DMS79 (cell line): ENCODE measurements around the gene FUBP3.

Experiments used
- DNase-seq: peaks from one replicate; lab custom pipeline; 2025; lab: John Stamatoyannopoulos, UW

The FUBP3 gene

GRCh38 chr9:130634191-130634768 lies 54.9 kb downstream of the FUBP3 start:
- DNase-seq, result no peak

- no peak for DNase-seq
Measured at GRCh38 chr9:130634801-130635200, 55.4 kb downstream of the FUBP3 start.

- DNase-seq, result no peak
Measured at GRCh38 chr9:130635306-130635705, 55.9 kb downstream of the FUBP3 start.

DNA sequence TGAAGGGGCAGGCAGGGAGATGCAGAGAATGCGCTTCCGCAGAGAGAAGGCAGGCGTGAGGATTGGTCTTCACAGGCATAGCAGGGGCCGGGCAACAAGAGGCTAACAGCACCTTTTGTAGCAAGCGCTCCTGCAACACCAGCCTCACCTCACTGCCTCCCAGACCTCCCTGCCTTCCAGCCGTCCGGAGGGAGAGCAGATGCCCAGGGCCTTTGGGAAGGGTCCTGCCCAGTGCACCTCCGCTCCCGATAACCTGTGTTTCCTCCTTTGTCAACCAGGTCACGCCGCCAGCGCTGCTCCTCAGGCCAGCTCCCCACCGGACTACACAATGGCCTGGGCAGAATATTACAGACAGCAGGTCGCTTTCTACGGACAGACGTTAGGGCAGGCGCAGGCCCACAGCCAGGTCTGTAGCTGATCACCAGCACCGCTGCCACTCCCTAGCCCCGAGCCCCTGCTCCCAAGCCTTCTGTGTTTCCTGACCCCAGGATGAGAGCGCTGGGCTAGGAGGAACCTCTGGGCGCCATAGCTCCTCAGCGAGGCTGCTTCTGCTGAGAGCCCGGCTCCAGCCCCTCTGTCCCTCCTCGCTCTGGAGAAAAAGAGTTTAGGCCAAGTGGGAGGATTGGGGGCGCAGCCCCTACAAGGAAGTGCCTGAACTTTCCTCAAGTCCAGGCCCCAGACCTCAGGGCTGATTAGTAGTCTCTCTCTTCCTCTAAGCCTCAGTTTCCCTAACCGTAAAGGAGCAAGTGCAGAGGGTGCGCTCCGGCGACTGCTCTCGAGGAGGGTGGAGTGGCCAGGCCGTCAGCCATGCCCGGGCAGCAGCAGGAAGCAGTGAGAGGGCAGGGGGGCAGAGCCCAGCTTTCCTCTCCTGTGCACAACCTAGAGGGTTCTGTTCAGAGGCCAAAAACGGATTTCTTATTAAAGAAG lies 56.6 kb downstream of the FUBP3 start:
- no peak for DNase-seq

- DNase-seq, result no peak
Measured at GRCh38 chr9:130636648-130637020, 57.3 kb downstream of the FUBP3 start.

GRCh38 chr9:130638284-130639123 lies 59.1 kb downstream of the FUBP3 start:
- no peak for DNase-seq

DNA sequence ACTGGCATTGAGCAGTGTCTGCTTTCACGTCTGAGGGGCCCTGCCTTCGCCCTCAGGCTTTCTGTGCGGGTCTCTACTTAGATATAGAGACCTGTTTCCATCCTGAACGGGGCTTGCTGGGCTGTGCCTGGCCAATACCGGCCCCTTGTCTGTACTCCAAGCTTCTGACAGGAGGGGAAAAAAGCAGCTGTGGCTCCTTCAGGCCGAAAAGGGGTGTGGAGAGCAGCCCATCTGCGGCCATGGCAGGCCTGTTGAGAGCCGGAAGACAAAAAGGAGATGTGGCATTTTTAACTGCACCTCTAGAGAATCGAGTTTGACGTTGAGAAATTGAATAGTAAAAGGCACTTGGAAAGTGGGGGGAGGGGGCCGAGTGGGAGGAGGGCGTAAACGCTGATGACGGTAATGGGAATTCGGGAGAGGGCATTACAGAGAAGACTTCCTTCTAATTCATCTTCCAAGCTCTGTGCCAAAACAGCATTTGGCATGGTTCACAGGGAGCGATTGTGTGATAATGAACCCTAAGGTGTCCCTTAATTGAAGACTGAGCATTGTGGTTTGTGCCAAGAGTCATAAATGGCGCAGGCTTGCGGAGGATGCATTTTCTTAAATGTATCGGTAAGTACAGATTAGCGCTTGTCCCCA lies 59.9 kb downstream of the FUBP3 start:
- no peak for DNase-seq

DNA sequence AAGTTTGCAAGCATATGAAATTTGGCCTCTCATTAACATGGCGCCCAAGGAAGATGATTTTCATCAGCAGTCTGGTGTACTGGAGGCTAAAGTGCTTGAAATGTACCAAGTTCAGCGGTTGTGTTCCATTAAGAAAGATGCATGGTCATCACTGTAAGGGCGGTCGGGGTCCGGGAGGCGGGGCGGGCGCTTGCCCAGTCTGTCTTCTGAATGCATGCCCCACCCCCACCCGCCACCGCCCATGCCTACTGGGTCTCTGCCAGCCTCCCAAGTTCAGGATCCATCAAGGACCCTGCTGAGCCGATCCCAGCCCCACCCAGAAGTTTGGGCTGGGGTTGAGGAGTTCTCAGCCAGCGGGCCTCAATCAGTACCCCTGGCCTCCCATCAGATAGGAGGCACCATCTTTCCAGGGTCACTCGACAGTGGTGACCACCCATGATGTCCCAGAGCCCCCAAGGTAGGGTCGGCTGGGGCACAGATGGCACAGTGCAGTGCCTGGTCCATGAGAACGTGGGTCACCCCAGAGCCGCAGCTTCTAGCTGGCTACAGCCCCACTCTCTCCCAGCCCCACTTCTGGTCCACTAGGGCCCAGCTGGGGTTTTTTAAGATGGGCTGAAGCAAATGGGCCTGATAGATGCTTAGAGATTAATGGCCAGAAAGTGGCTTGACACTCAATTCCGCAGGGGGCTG lies 60.6 kb downstream of the FUBP3 start:
- DNase-seq, result no peak

DNA sequence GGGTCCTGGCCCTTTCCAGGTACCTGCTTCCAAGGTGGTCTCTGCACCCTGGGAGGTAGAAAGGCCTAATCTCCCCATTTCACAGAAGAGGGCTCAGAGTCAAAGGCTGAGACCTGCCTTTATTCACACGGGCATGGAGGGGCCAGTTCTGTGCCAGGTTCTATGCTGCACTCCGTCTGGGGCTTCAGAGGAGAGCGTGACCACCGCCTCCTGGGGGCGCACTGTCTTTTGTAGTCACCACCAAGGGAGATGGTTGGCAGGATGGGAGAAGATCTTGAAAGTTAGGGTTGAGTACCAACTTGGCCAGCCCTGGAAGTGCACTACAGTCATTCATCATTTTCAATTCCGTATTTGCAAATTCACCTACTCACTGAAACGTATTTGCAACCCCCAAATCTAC lies 61.3 kb downstream of the FUBP3 start:
- no peak for DNase-seq

DNA sequence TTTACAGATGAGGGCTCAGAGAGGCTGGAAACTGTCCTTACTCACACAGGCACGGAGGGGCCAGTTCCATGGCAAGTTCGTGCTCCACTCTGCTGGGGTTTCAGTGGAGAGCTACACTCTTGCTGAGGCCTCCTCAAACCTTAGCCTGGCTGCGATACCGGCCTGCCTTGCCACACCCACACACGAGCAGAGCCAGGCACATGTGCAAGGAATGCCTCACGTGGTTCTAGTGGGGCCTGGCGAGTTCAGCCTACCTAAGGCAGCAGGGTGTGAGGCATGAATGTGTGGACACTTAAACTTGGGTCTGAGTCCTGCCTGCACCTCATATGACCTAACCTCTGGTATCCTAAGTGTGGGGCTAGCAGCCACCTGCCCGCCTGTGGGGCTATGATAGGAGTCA lies 63.5 kb downstream of the FUBP3 start:
- DNase-seq, result no peak

DNA sequence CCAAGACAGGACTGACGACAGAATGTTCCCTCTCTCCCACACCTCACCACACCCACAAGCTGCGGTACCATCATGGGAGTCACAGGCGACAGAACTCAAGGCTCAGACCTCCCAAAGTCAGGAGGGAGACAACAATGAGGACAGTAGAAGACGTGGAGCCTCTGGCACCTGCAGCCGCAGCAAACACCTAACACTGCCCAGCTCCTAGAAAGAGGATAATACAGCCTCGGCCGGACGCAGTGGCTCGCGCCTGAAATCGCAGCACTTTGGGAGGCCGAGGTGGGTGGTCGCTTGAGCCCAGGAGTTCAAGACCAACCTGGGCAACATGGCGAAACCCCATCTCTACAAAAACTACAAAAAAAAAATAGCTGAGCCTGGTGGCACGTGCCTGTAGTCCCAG lies 71.8 kb downstream of the FUBP3 start:
- DNase-seq, result no peak

DNA sequence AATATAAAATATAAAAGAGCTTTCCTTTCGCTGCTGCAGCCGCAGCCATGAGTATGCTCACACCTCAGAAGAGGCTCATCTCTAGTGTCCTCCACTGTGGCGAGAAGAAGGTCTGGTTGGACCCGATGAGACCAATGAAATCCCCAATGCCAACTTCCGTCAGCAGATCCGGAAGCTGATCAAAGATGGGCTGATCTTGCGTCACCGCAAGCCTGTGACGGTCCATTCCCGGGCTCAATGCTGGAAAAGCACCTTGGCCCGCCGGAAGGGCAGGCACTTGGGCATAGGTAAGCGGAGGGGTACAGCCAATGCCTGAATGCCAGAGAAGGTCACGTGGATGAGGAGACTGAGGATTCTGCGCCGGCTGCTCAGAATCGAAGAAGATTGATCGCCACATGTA lies 72.4 kb downstream of the FUBP3 start:
- no peak for DNase-seq

GRCh38 chr9:130654879-130655278 lies 75.5 kb downstream of the FUBP3 start:
- DNase-seq, result no peak

DNA sequence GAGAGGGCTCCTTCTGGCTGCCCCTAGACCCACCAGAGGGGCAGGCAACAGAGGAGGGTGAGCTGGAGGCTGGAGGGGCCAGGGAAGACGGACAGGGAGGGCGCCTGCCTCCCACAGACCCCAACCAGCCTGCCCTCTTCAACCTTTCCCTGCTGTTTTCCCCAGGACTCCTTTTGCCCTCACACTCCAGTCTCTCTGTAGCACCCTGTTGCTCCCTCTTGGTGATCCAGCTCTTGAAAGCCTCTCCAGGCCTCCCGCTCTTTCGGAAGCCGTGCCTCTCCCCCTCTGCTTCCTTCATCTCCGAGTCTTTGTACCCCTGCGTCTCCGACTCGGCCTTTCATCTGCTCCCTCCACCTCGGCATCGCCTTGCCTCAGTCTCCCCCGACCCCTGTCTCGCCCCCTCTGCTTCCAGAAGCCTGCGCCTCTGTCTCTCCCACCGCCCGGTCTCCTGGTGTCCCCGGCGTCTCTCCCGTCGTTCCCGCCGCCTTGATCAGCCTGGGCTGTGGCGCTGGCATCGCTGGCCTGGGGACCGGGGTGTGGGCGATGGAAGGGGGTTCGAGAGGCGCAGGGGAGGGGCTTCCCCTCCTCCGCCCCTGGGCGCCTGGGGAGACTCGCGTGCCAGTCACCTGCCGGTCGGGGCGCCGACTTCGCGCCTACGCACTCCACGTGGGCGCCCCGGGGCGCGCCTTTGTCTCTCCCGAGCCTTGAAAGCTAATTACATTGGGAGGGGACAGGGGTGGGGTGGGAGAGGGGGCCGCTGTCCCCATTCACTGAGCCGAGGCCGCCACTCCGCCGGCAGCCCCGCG lies 79.7 kb downstream of the FUBP3 start:
- DNase-seq, result no peak

DNA sequence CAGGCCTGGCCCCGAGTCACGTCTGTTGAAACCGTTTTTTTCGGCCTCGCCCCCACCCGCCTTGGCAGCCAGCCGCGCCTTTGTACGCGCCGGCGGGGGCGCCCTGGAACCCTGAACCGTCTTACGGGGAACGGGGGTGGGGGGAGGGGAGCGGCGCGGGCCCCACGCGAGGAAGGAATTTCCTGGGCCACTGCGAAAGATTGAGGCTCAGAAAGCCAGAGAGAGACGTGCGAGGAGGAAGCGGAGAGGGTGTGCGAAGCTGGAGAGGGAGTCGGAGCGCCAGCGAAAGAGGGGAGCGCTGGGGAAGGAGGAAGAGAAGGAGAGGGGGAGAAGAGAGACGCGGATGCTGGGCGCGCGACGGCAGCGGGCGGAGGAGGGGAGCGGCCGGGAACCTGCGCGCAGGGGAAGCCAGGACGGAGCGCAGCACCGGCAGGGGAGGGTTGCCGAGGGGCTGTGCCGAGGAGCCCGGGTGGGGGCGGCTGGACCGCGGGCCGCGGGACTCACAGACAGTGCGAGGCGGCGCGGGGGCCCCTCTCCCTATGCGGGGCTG lies 80.4 kb downstream of the FUBP3 start:
- no peak for DNase-seq

- DNase-seq, result no peak
Measured at GRCh38 chr9:130660326-130660682, 80.9 kb downstream of the FUBP3 start.

DNA sequence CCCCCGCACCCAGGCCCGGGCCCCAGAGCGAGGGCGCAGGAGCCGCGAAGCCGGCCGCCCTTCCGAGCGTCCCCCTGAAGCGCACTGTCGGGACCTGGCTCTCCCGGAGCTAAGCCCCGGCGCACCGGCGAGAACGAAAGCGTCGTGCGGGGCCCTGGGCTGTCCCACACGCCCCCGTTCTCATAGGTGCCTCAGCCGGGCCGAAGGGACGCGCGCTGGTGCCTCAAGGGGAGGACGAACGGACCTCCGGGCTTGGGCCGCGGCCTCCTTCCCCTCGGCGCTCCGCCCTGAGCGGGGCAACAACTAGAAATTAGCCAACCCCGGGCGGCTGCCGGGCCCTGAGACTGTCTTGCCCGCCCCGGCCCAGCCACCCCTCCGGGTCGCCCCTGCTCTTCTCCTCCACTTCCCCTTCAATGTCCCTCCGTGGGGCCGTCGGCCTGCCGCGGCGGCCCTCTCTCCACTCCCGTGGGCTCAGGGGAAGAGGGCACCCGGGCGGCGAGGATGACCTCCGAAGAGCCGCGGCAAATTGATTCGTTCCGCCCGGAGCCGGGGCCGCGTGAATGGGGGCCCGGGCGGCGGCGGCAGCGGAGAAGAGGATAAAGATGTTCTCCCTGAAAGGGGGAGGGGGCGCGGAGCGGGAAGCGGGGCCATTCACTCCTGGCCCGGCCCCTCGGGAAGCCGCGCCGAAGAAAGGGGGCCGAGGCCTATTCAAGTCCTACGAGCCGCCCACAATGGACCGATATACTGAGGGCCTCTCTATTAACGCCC lies 81.5 kb downstream of the FUBP3 start:
- DNase-seq, result no peak

DNA sequence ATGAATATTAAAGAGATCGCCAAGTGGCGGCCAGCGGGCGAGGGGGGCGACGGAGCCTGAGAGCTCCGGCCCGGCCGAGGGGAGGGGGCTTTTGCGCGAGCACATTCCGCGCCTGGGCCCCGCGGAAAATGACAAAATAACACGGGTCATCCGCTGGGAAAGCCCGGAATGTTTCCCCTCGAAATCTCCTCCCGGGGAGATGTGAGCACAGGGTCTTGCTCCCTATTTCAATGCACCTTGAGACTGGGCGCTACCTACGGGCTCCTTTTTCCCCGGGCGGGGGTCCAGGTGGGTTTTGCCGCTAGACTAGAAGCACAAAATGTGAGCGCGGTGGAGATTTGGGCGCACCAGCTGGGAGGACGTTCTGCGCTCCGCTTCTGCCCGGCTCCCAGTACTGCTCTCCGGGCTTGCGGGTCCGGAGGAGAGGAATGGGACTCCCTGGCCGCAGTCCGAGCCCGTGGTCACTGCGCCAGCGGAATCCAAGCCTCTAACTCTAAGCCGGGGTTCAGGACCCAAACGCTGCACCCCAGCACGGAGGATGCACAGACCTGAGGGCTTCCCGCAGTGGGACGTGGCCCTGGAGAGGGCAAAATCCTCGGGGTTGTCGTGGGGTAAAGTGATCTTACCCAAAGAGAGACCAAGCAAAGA lies 82.2 kb downstream of the FUBP3 start:
- no peak for DNase-seq
